SH-SY5Y (cell line): ENCODE results near the gene ANKRD49.

Experiments
- GATA2 ChIP-seq: IDR thresholded peaks from 2 replicates; pipeline ENCODE4 v1.6.1; 2011; ENCODE audit warnings: mild to moderate bottlenecking, low read depth, low read length
- GATA3 ChIP-seq: IDR thresholded peaks from 2 replicates; pipeline ENCODE4 v1.6.1; 2011; ENCODE audit warnings: low read depth, mild to moderate bottlenecking, low read length, moderate library complexity

DNA sequence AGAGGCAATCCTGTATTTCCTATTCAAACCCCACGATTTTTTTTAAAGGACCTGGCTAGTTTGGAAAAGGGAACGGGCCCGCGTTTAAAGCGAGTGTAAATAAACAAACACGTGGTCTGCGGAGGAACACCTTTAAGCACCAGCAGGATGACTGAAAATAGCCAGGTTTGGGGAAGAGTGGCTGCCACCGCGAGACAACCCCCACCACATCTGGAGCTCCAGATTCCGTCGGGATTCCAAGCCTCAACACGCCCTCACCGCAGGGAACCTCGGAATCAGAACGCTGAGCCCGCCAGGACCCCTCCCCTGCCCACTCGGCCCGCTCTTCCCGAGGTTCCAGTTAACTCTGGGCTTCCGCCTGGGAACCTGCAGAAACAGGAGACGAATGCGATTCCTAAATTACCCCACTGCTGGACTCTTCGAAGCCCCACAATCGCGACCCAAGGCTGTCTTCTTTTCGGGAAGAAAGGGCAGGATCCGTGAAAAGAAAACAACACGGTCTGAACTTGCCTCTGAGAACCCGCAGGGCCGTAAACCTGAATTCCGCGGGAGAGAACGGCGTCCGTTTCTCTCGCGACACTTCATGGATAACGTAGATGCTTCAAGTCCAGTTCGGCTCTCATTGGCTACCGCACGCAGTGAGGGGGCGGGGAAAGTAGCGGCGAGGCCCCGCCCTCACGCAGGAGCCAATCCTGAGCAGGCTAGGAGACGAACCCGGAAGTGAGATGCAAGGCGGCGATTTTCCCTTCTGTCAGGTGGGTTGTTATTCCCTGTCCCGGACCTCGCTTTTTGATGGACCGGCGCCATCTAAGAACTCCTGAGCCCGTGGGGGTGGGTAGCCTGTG, at the start of gene ANKRD49, which contains the start of gene MRE11:
- 0 out of 2 replicates have a peak, but pooled peaks have one; percentile 4 for TF ChIP-seq GATA2
- no peak for TF ChIP-seq GATA3
